Trophoblast cell (in vitro differentiated cells and primary cell): Measurements from ENCODE around the gene KHDC4.

ENCODE experiments used
- DNase-seq, 2 donors: peaks; one replicate each; pipeline ENCODE4 v3.0.0-alpha.2; 2016
- H2AFZ ChIP-seq: 2 replicates; pipeline ENCODE4 v1.6.1; 2013; ENCODE audit warnings: low read length, moderate library complexity, mild to moderate bottlenecking; ENCODE audit not compliant: insufficient read depth, poor library complexity
- H2AK5ac ChIP-seq: 2 replicates; pipeline ENCODE4 v1.6.1; 2013; ENCODE audit warnings: mild to moderate bottlenecking, low read length
- H2BK120ac ChIP-seq: 2 replicates; pipeline ENCODE4 v1.6.1; 2013; ENCODE audit warnings: low read length, mild to moderate bottlenecking, moderate library complexity; ENCODE audit not compliant: insufficient read depth, poor library complexity
- H2BK12ac ChIP-seq: 2 replicates; pipeline ENCODE4 v1.6.1; 2013; ENCODE audit warnings: mild to moderate bottlenecking, low read length, moderate library complexity
- H2BK5ac ChIP-seq: 2 replicates; pipeline ENCODE4 v1.6.1; 2013; ENCODE audit warnings: low read length, low read depth, moderate library complexity, mild to moderate bottlenecking; ENCODE audit not compliant: poor library complexity
- H3K14ac ChIP-seq: 2 replicates; pipeline ENCODE4 v1.6.1; 2013; ENCODE audit warnings: mild to moderate bottlenecking, low read length
- H3K18ac ChIP-seq: 2 replicates; pipeline ENCODE4 v1.6.1; 2013; ENCODE audit warnings: mild to moderate bottlenecking, low read length
- H3K23ac ChIP-seq: 2 replicates; pipeline ENCODE4 v1.6.1; 2013; ENCODE audit warnings: low read length
- H3K27ac ChIP-seq: 2 replicates; pipeline ENCODE4 v1.5.1; 2013; ENCODE audit warnings: low read depth, mild to moderate bottlenecking, inconsistent platforms, low read length, moderate library complexity
- H3K27me3 ChIP-seq: 2 replicates; pipeline ENCODE4 v1.6.1; 2013; ENCODE audit warnings: inconsistent platforms, mild to moderate bottlenecking, low read length, moderate library complexity; ENCODE audit not compliant: insufficient read depth
- H3K36me3 ChIP-seq, 2 experiments: 1 replicate in 1 of 2; 2 replicates in 1 of 2; pipeline ENCODE4 v1.6.1; 2013; ENCODE audit warnings: low read length in 2 of 2, mild to moderate bottlenecking in 2 of 2, moderate library complexity in 1 of 2; ENCODE audit not compliant: insufficient read depth in 2 of 2, control insufficient read depth in 1 of 2
- H3K4ac ChIP-seq: 2 replicates; pipeline ENCODE4 v1.6.1; 2013; ENCODE audit warnings: low read depth, mild to moderate bottlenecking, low read length, moderate library complexity
- H3K4me1 ChIP-seq, 2 experiments: 1 replicate in 1 of 2; 2 replicates in 1 of 2; pipeline ENCODE4 v1.6.1; 2013; ENCODE audit warnings: low read length in 2 of 2, mild to moderate bottlenecking in 2 of 2, moderate library complexity in 1 of 2; ENCODE audit not compliant: insufficient read depth in 2 of 2, control insufficient read depth in 1 of 2
- H3K4me2 ChIP-seq: 2 replicates; pipeline ENCODE4 v1.6.1; 2013; ENCODE audit warnings: inconsistent platforms, mild to moderate bottlenecking, low read length, moderate library complexity
- H3K4me3 ChIP-seq: 2 replicates; pipeline ENCODE4 v1.5.1; 2013; ENCODE audit warnings: mild to moderate bottlenecking, low read depth, low read length, inconsistent platforms
- H3K79me1 ChIP-seq: one replicate; pipeline ENCODE4 v1.6.1; 2013; ENCODE audit warnings: low read length
- H3K79me2 ChIP-seq: 2 replicates; pipeline ENCODE4 v1.6.1; 2013; ENCODE audit warnings: low read length, mild to moderate bottlenecking; ENCODE audit not compliant: control insufficient read depth, insufficient read depth, poor library complexity
- H3K9ac ChIP-seq: 2 replicates; pipeline ENCODE4 v1.6.1; 2013; ENCODE audit warnings: mild to moderate bottlenecking, low read length
- H3K9me3 ChIP-seq: 2 replicates; pipeline ENCODE4 v1.6.1; 2013; ENCODE audit warnings: low read depth, mild to moderate bottlenecking, control low read depth, inconsistent platforms, low read length; ENCODE audit not compliant: insufficient read depth
- H4K12ac ChIP-seq: 2 replicates; pipeline ENCODE4 v1.6.1; 2013; ENCODE audit warnings: low read depth, mild to moderate bottlenecking, low read length, moderate library complexity
- H4K8ac ChIP-seq: 2 replicates; pipeline ENCODE4 v1.6.1; 2013; ENCODE audit warnings: low read depth, mild to moderate bottlenecking, low read length, moderate library complexity
- H4K91ac ChIP-seq: one replicate; pipeline ENCODE4 v1.6.1; 2013; ENCODE audit warnings: low read depth, mild to moderate bottlenecking, low read length, moderate library complexity
- WGBS: extraction: QIAGEN DNeasy Blood & Tissue Kit; methylation state at CpG from one replicate; pipeline ENCODE4 v1.1.7; 2013; ENCODE audit warnings: missing lambda C conversion rate; ENCODE audit not compliant: insufficient read length, insufficient coverage; ENCODE audit errors: extremely low coverage; 5-methylcytosine and 5-hydroxymethylcytosine counted together

The KHDC4 gene

GRCh38 chr1:155961937-155962336, 27.7 kb upstream of the KHDC4 start:
- WGBS: no CpG with 5 or more reads among the region's 14 CpGs
- no peak overlapping the region for H2BK5ac ChIP-seq

GRCh38 chr1:155960081-155960745, 26.0 kb upstream of the KHDC4 start:
- H4K12ac ChIP-seq: no peak overlapping the region
- DNase-seq: peak; percentile 75 to 89
- H3K79me2 ChIP-seq: no peaks in the 10 kb centered on the region
- no peak overlapping the region for H3K4me2 ChIP-seq
- H2BK5ac ChIP-seq: no peak overlapping the region
- no peaks in the 10 kb centered on the region for H3K27me3 ChIP-seq
- no peaks in the 10 kb centered on the region for H3K9me3 ChIP-seq
- H3K14ac ChIP-seq: no peak overlapping the region
- no peaks in the 10 kb centered on the region for H3K79me1 ChIP-seq
- H3K4me3 ChIP-seq: no peak overlapping the region
- H2BK12ac ChIP-seq: no peak overlapping the region
- H2AFZ ChIP-seq: no peak overlapping the region
- H4K91ac ChIP-seq: no peak overlapping the region
- no peak overlapping the region for H2AK5ac ChIP-seq
- no peak overlapping the region for H4K8ac ChIP-seq
- no peak overlapping the region for H3K27ac ChIP-seq
- H3K9ac ChIP-seq: no peak overlapping the region
- H2BK120ac ChIP-seq: no peak overlapping the region
- no peak overlapping the region for H3K18ac ChIP-seq
- H3K36me3 ChIP-seq: peaks cover 61 to 68% of the 10 kb centered on the region in 2 experiments
- no peak overlapping the region for H3K4ac ChIP-seq
- H3K23ac ChIP-seq: no peak overlapping the region
- H3K4me1 ChIP-seq: no peaks in the 10 kb centered on the region
- no CpG with 5 or more reads among the region's 3 CpGs for WGBS

More at GRCh38 chr1:155961937-155962336, 27.7 kb upstream of the KHDC4 start:
- Histone ChIP-seq H3K9ac (no peak overlapping the region), H2BK120ac (no peak overlapping the region), H3K27me3 (no peaks in the 10 kb centered on the region), H3K4me2 (no peak overlapping the region), H3K27ac (no peak overlapping the region), H3K23ac (no peak overlapping the region), H4K12ac (no peak overlapping the region), H3K14ac (no peak overlapping the region), H3K4me3 (no peak overlapping the region), H3K79me1 (no peaks in the 10 kb centered on the region), H3K4me1 (no peaks in the 10 kb centered on the region), H4K91ac (no peak overlapping the region), H3K9me3 (no peaks in the 10 kb centered on the region), H3K36me3 (peaks cover 65 to 78% of the 10 kb centered on the region in 2 experiments), H3K18ac (no peak overlapping the region), H2AK5ac (no peak overlapping the region), H2AFZ (no peak overlapping the region), H2BK12ac (no peak overlapping the region), H3K4ac (no peak overlapping the region), H3K79me2 (no peaks in the 10 kb centered on the region), H4K8ac (no peak overlapping the region)
- peak; percentile 94 to 97 for DNase-seq

- H2AK5ac ChIP-seq: no peak overlapping the region
- peak; percentile 92 to 93 for DNase-seq
- H3K79me1 ChIP-seq: no peaks in the 10 kb centered on the region
- no peaks in the 10 kb centered on the region for H3K27me3 ChIP-seq
- H3K27ac ChIP-seq: no peak overlapping the region
- no peak overlapping the region for H3K4me3 ChIP-seq
- no peak overlapping the region for H2BK5ac ChIP-seq
- no peaks in the 10 kb centered on the region for H3K4me1 ChIP-seq
- no peak overlapping the region for H3K4me2 ChIP-seq
- no peak overlapping the region for H2BK12ac ChIP-seq
- H4K91ac ChIP-seq: no peak overlapping the region
- no peak overlapping the region for H3K14ac ChIP-seq
- no peak overlapping the region for H3K9ac ChIP-seq
- no peak overlapping the region for H2AFZ ChIP-seq
- H4K8ac ChIP-seq: no peak overlapping the region
- no CpG with 5 or more reads among the region's 12 CpGs for WGBS
- H3K79me2 ChIP-seq: no peaks in the 10 kb centered on the region
- no peak overlapping the region for H4K12ac ChIP-seq
- no peak overlapping the region for H3K23ac ChIP-seq
- peaks cover 54 to 70% of the 10 kb centered on the region in 2 experiments for H3K36me3 ChIP-seq
- no peaks in the 10 kb centered on the region for H3K9me3 ChIP-seq
- H3K18ac ChIP-seq: no peak overlapping the region
- H2BK120ac ChIP-seq: no peak overlapping the region
- no peak overlapping the region for H3K4ac ChIP-seq
These were observed 23.2 kb upstream of the KHDC4 start for GRCh38 chr1:155957411-155957915.

GRCh38 chr1:155954645-155955044, 20.4 kb upstream of the KHDC4 start:
- Histone ChIP-seq H3K4me2 (no peak overlapping the region), H3K4me3 (no peak overlapping the region), H2AFZ (no peak overlapping the region), H3K14ac (no peak overlapping the region), H3K9me3 (peaks cover 2% of the 10 kb centered on the region), H4K12ac (no peak overlapping the region), H3K36me3 (peaks cover 63 to 73% of the 10 kb centered on the region in 2 experiments), H3K18ac (no peak overlapping the region), H3K27ac (no peak overlapping the region), H2BK12ac (no peak overlapping the region), H3K23ac (no peak overlapping the region), H4K91ac (no peak overlapping the region), H3K4ac (no peak overlapping the region), H2AK5ac (no peak overlapping the region), H3K79me2 (no peaks in the 10 kb centered on the region), H3K79me1 (no peaks in the 10 kb centered on the region), H4K8ac (no peak overlapping the region), H3K9ac (no peak overlapping the region), H2BK120ac (no peak overlapping the region), H3K27me3 (no peaks in the 10 kb centered on the region), H2BK5ac (no peak overlapping the region), H3K4me1 (no peaks in the 10 kb centered on the region)
- DNase-seq: no peak
- no CpG with 5 or more reads among the region's 3 CpGs for WGBS
